A549 treated with Mapracorat at 1 μM for 4 hours (cell line): ENCODE measurements around the gene DEPDC1. TPM values are rescaled to one million over a fixed set of nuclear protein-coding genes. Genes with fewer than 3 reads are reported as not detected.

Experiments used
- total RNA-seq: library from RNA; stranded (reverse); fragments of 200-300 nt; extraction: Qiagen RNA extraction; gene quantifications from 5 replicates; pipeline ENCODE4 v1.2.3, GENCODE V29; 2022

DEPDC1 gene, protein sequence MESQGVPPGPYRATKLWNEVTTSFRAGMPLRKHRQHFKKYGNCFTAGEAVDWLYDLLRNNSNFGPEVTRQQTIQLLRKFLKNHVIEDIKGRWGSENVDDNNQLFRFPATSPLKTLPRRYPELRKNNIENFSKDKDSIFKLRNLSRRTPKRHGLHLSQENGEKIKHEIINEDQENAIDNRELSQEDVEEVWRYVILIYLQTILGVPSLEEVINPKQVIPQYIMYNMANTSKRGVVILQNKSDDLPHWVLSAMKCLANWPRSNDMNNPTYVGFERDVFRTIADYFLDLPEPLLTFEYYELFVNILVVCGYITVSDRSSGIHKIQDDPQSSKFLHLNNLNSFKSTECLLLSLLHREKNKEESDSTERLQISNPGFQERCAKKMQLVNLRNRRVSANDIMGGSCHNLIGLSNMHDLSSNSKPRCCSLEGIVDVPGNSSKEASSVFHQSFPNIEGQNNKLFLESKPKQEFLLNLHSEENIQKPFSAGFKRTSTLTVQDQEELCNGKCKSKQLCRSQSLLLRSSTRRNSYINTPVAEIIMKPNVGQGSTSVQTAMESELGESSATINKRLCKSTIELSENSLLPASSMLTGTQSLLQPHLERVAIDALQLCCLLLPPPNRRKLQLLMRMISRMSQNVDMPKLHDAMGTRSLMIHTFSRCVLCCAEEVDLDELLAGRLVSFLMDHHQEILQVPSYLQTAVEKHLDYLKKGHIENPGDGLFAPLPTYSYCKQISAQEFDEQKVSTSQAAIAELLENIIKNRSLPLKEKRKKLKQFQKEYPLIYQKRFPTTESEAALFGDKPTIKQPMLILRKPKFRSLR
- total RNA-seq = 10.1 to 15.1 TPM (median 13.5 TPM) in 5 replicates

DNA sequence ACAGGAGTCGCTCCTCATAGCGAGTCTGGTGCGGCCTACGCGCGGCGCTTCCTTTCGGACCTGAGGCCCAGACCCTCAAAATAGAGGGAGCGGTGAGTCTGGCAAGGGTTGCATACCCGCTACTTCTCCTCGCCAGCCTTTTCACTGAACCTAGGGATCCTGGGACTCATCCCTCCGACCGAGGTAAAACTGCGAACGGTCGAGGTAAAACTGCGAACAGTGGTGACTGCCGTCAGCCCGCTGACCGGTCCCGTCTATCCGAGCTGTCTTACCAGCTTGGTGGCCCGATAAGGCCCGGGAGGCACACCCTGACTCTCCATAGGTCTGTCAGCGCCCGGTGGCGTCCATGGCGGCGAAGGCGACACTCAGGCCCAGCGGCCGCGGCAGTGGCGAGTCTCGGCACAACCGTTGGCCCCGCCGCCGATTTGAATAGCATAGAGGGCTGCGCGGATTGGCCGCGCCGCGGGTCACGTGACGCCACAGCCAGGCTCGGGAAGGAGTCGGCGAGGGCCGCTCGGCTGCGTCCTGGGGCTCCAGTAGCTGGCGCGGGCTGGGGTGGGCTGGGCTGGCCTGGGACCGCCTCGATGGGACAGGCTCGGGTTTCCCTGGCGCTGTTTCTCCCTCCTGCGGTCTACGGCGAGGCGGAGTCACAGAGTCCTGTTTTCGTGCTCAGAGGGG lies at the start of gene DEPDC1:
DEPDC1 (minus strand) TSS at position 403 of the 678 bp plus-strand sequence; CDS start at position 320, 83 bp downstream.

DNA sequence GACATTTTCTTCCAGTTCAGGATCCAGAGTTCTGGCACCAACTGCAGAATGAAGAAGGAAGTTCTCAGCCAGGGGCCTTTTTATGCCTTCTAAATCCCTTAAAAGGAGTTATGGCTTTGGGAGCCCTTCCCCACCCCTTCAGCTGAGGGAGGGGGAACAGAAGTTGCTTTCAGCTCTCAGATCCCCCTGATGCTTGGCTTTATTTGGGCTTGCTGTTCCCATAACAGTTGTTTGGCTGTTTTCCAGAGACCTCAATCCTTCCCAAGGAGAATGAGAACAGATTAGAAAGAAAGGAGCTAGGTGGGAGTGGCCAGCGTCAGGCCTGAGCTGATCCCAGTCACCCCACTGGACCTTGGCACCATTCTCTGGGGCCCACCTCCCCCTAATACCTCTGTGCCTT lies 47.0 kb downstream of the DEPDC1 start, which contains the start of gene RPE65:
RPE65 (minus strand) TSS at position 54 of the 400 bp plus-strand sequence; CDS start at position 5, 49 bp downstream.

Other genes starting within 250 kb of the DEPDC1 start
- not detected in 5 replicates for gene RPE65, start 47.1 kb downstream of the DEPDC1 start, total RNA-seq